Measurements from ENCODE around the gene MECP2. TPM values are rescaled to one million over a fixed set of nuclear protein-coding genes. Genes with fewer than 3 reads are reported as not detected.
"Not testable (repeated sequence)": the region's sequence is repeated elsewhere in the genome, so short reads cannot be mapped to it uniquely, and the experiment has no call there.

Gene MECP2
- total and polyA plus RNA-seq, 7 donors: 27.6 to 54.4 (median 35.5) TPM

- ATAC-seq (no peak), DNase-seq (no peak)
- Histone ChIP-seq H3K4me3 (no peak overlapping the region), H3K4me1 (no peaks in the 10 kb centered on the region), H3K36me3 (ENCODE audit: insufficient read depth in 1 of 2, low read depth in 1 of 2) (no peaks in the 10 kb centered on the region), H3K27me3 (ENCODE audit: insufficient read depth in 3 of 3, low read length in 2 of 3) (peaks cover 0 to 15% (median 0%) of the 10 kb centered on the region in 3 donors), H3K27ac (no peak overlapping the region), H3K9me3 (no peaks in the 10 kb centered on the region)
- intact Hi-C loops (cut with DNase I): no loop called here
- 97 to 98% (median 97%) methylated on average over 6 to 8 of the region's 8 CpGs for WGBS, 3 donors
- no peak for TF ChIP-seq CTCF (IDR thresholded peaks at IDR 0.05)
Observed at GRCh38 chrX:153995504-153995903, 102.0 kb downstream of the MECP2 start.

- H3K4me3 ChIP-seq; H3K4me1 ChIP-seq; DNase-seq; intact Hi-C loops (cut with DNase I); H3K9me3 ChIP-seq; H3K36me3 ChIP-seq (ENCODE audit: insufficient read depth in 1 of 2, low read depth in 1 of 2); ATAC-seq; H3K27ac ChIP-seq: not testable (repeated sequence)
- 88 to 90% methylated on average over 2 to 5 of the region's 5 CpGs; no CpG with 5 or more reads in 1 of the 3 donors for WGBS, 3 donors
- H3K27me3 ChIP-seq (ENCODE audit: insufficient read depth in 3 of 3, low read length in 2 of 3): peaks cover 0 to 15% (median 0%) of the 10 kb centered on the region in 3 donors
Observed at GRCh38 chrX:153994398-153994797, 103.1 kb downstream of the MECP2 start.

DNA sequence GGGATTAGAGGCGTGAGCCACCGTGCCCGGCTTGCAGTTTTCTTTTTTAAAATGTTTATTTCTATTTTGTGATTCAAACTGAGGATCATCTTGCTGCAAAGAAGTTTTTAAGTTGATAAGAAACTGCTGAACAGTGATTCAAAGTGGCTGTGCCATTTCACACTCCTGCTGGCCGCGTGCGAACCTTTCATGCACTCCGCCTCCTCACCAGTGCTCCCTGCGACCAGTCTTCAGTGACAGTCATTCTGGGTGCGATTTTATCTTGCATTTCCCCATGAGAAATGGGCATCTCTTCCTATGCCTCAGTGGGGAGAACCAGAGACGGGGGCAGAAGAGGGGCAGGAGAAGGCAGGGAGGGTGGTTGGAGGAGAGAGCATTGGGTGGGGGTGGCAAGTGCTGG, 103.5 kb downstream of the MECP2 start:
- no peak for ATAC-seq
- DNase-seq: no peak
- H3K4me1 ChIP-seq: no peaks in the 10 kb centered on the region
- peaks cover 0 to 15% (median 0%) of the 10 kb centered on the region in 3 donors for H3K27me3 ChIP-seq (ENCODE audit: insufficient read depth in 3 of 3, low read length in 2 of 3)
- no peaks in the 10 kb centered on the region for H3K36me3 ChIP-seq (ENCODE audit: insufficient read depth in 1 of 2, low read depth in 1 of 2)
- no peak for TF ChIP-seq CTCF (IDR thresholded peaks at IDR 0.05)
- H3K4me3 ChIP-seq: no peak overlapping the region
- 83 to 91% (median 88%) methylated on average over 7 to 10 of the region's 10 CpGs for WGBS, 3 donors
- no peaks in the 10 kb centered on the region for H3K9me3 ChIP-seq
- intact Hi-C loops (cut with DNase I): no loop called here
- no peak overlapping the region for H3K27ac ChIP-seq

DNA sequence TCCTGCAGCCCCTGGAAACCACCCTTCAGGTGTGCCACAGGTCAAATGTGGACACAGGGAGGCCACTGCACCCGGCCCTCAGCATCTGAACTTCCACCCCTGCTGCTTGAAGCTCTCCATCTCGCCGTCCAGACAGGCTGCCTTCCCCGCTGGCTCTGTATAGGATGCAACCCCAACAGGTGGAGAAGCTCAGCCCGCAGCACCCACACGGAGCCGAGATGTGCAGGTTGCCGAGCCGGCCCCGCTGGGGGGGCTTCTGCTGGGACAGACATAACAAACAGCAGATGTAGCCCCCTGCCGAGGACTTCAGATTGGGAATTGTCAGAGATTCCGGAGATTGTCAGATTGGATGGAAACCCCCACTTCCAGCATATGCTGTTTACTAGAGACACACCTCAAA, 104.4 kb downstream of the MECP2 start:
- no peak overlapping the region for H3K4me3 ChIP-seq
- 84 to 91% (median 86%) methylated on average over 12 of the region's 12 CpGs for WGBS, 3 donors

DNA sequence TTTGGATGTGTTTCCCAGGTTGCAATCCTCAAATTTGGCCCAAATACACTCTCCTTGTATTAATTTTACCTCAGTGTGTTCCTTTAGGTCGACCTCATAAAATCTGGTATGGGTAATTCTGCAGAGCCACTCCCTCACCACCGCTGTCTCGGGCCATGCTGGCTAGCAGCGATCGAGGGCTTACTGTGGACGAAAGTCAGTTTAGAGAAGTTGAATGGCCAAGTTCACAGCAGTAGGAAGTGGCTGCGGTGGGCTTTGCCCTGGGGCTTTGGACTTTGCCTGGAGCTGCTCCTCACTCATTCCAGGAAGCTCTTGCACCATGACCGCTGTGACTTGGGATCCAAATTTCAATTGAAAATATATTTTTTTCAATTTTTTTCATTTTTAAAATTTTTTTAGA, 105.3 kb downstream of the MECP2 start:
- Histone ChIP-seq H3K4me3 (no peak overlapping the region), H3K36me3 (ENCODE audit: insufficient read depth in 1 of 2, low read depth in 1 of 2) (no peaks in the 10 kb centered on the region), H3K27ac (no peak overlapping the region), H3K9me3 (no peaks in the 10 kb centered on the region), H3K4me1 (no peaks in the 10 kb centered on the region), H3K27me3 (ENCODE audit: insufficient read depth in 3 of 3, low read length in 2 of 3) (peaks cover 0 to 4% (median 0%) of the 10 kb centered on the region in 3 donors)
- no peak for ATAC-seq
- TF ChIP-seq CTCF (IDR thresholded peaks at IDR 0.05): no peak
- 90 to 94% (median 93%) methylated on average over 8 of the region's 8 CpGs for WGBS, 3 donors
- intact Hi-C loops (cut with DNase I): no loop called here
- DNase-seq: no peak

More for the DNA sequence above, 104.4 kb downstream of the MECP2 start:
- H3K27ac ChIP-seq: no peak overlapping the region
- peaks cover 0 to 10% (median 0%) of the 10 kb centered on the region in 3 donors for H3K27me3 ChIP-seq (ENCODE audit: insufficient read depth in 3 of 3, low read length in 2 of 3)
- no peaks in the 10 kb centered on the region for H3K4me1 ChIP-seq
- TF ChIP-seq CTCF (IDR thresholded peaks at IDR 0.05): no peak
- no peaks in the 10 kb centered on the region for H3K36me3 ChIP-seq (ENCODE audit: insufficient read depth in 1 of 2, low read depth in 1 of 2)
- DNase-seq (no peak), ATAC-seq (no peak)
- intact Hi-C loops (cut with DNase I): no loop called here
- no peaks in the 10 kb centered on the region for H3K9me3 ChIP-seq

Measured in psoas muscle (tissue), 8 donors.